Suprapubic skin (tissue), 3 donors: ENCODE data around the gene ZNF805.
"Not testable (repeated sequence)": the region's sequence is repeated elsewhere in the genome, so short reads cannot be mapped to it uniquely, and the experiment has no call there.

Experiments
- EP300 ChIP-seq: sonication (generic); formaldehyde crosslinking; IDR thresholded peaks from one replicate; pipeline ENCODE4 v1.6.1; 2017; ENCODE audit warnings: antibody characterized with exemption
- POLR2A ChIP-seq, 2 donors: fragments of 450-650 bp; IDR thresholded peaks; one replicate each; pipeline ENCODE4 v1.6.1; 2017; ENCODE audit warnings: antibody characterized with exemption in 2 of 2, mild to moderate bottlenecking in 2 of 2, moderate library complexity in 2 of 2
- TF ChIP-seq, protein P1 (sequence below), 2 donors: fragments of 200-600 bp in 1 of 2; fragments of 450-650 bp in 1 of 2; sonication (generic) in 1 of 2; IDR thresholded peaks; one replicate each; pipeline ENCODE4 v1.5.1; 2016 to 2019; ENCODE audit warnings: antibody characterized with exemption in 2 of 2, mild to moderate bottlenecking in 1 of 2, moderate library complexity in 1 of 2

DNA sequence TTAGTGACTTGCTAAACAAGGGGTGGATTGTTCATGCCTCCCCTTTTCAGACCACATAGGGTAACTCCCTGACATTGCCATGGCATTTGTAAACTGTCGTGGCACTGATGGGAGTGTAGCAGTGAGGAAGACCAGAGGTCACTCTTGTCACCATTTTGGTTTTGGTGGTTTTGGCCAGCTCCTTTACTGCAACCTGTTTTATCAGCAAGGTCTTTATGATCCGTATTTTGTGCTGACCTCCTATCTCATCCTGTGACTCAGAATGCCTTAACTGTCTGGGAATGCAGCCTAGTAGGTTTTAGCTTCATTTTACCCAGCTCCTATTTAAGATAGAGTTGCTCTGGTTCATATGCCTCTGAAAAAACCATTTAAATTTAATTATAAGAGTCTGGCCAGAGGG is 38.0 kb downstream of the ZNF805 start:
- not testable (repeated sequence) for TF ChIP-seq POLR2A (IDR thresholded peaks at IDR 0.05); EP300
- TF ChIP-seq, protein P1, sequence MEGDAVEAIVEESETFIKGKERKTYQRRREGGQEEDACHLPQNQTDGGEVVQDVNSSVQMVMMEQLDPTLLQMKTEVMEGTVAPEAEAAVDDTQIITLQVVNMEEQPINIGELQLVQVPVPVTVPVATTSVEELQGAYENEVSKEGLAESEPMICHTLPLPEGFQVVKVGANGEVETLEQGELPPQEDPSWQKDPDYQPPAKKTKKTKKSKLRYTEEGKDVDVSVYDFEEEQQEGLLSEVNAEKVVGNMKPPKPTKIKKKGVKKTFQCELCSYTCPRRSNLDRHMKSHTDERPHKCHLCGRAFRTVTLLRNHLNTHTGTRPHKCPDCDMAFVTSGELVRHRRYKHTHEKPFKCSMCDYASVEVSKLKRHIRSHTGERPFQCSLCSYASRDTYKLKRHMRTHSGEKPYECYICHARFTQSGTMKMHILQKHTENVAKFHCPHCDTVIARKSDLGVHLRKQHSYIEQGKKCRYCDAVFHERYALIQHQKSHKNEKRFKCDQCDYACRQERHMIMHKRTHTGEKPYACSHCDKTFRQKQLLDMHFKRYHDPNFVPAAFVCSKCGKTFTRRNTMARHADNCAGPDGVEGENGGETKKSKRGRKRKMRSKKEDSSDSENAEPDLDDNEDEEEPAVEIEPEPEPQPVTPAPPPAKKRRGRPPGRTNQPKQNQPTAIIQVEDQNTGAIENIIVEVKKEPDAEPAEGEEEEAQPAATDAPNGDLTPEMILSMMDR (IDR thresholded peaks at IDR 0.05): not testable (repeated sequence)
